WI38 (cell line): ENCODE data around the gene FOXK2.

Experiments
- H3K4me3 ChIP-seq: 2 replicates; pipeline ENCODE4 v1.5.1; 2011; ENCODE audit warnings: low read depth, mild to moderate bottlenecking, control low read depth, low read length
- CTCF ChIP-seq: IDR thresholded peaks from 2 replicates; pipeline ENCODE4 v1.5.1; 2012; ENCODE audit warnings: low read depth, mild to moderate bottlenecking, control low read depth, low read length

The FOXK2 gene

GRCh38 chr17:82480318-82480717, 39.2 kb upstream of the FOXK2 start:
- TF ChIP-seq CTCF = no peak

GRCh38 chr17:82483204-82483660, 36.3 kb upstream of the FOXK2 start:
- no peak overlapping the region for H3K4me3 ChIP-seq
- no peak for TF ChIP-seq CTCF

More at GRCh38 chr17:82480318-82480717, 39.2 kb upstream of the FOXK2 start:
- no peak overlapping the region for H3K4me3 ChIP-seq

- H3K4me3 ChIP-seq = no peak overlapping the region
Measured at GRCh38 chr17:82483836-82484235, 35.7 kb upstream of the FOXK2 start.

GRCh38 chr17:82486231-82487094, 33.1 kb upstream of the FOXK2 start:
- TF ChIP-seq CTCF = no peak
- no peak overlapping the region for H3K4me3 ChIP-seq

More at GRCh38 chr17:82483836-82484235, 35.7 kb upstream of the FOXK2 start:
- TF ChIP-seq CTCF = no peak

GRCh38 chr17:82487910-82488309, 31.6 kb upstream of the FOXK2 start:
- H3K4me3 ChIP-seq = no peak overlapping the region
- no peak for TF ChIP-seq CTCF

- TF ChIP-seq CTCF = no peak
- no peak overlapping the region for H3K4me3 ChIP-seq
Measured at GRCh38 chr17:82489117-82489516, 30.4 kb upstream of the FOXK2 start.

- no peak for TF ChIP-seq CTCF
- H3K4me3 ChIP-seq = no peak overlapping the region
Measured at GRCh38 chr17:82489851-82490511, 29.6 kb upstream of the FOXK2 start.
